Stimulated activated naive CD8-positive, alpha-beta T cell treated with anti-CD3 and anti-CD28 coated beads, Interleukin-15, amount 100 ng/mL, for 72 hours (primary cell): Measurements from ENCODE around the gene TEX52.
A peak's percentile ranks its signal among the peaks of the same experiment; 100 is the strongest.

Source experiments
- ATAC-seq: fragments of 150-1000 bp; cut with Tn5 transposase; 2 replicates; pipeline ENCODE4 v1.10.0; 2021; ENCODE audit warnings: mild to moderate bottlenecking, moderate library complexity
- DNase-seq, 2 donors: peaks; one replicate each; pipeline ENCODE4 v3.0.0; 2021 to 2022
- H3K27ac Mint-ChIP-seq, 2 donors: one replicate each; pipeline ENCODE4 v1.8.0; 2022; ENCODE audit warnings: mild to moderate bottlenecking in 2 of 2, mixed read lengths in 2 of 2, moderate library complexity in 2 of 2
- H3K27me3 Mint-ChIP-seq: one replicate; pipeline ENCODE4 v1.8.0; 2022; ENCODE audit warnings: mixed read lengths
- H3K4me1 Mint-ChIP-seq: one replicate; pipeline ENCODE4 v1.8.0; 2022; ENCODE audit warnings: mild to moderate bottlenecking, mixed read lengths
- H3K4me3 Mint-ChIP-seq, 2 donors: one replicate each; pipeline ENCODE4 v1.8.0; 2022; ENCODE audit warnings: mild to moderate bottlenecking in 2 of 2, mixed read lengths in 2 of 2, moderate library complexity in 1 of 2
- H3K9me3 Mint-ChIP-seq, 2 donors: one replicate each; pipeline ENCODE4 v1.8.0; 2022; ENCODE audit warnings: mixed read lengths in 2 of 2

Gene TEX52

DNA sequence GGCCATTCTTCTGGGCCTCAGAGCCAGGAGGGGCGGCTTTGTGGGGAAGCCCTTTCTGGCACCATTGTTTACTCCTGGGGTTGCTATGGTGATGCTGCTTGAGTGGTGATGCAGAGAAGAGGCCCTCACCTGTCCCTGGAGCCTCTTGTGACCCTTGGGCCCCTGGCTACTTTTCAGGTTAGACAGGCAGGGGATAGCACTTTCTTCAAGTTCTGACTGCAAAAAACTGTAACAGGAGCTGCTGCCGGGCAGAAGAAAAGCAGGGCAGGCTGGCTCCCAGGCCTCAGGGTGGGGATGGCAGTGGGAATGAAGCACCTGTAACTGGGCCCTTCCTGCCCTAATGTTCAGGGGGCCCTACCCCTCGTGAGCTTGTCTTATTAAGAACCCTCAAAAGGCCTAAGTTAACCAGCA lies at the start of gene TEX52:
TEX52 (minus strand) TSS at position 19 of the 411 bp plus-strand sequence; CDS start at position 6, 13 bp downstream.
- no peaks in the 10 kb centered on the region for H3K27me3 Mint-ChIP-seq
- ATAC-seq (peak; percentile 7), DNase-seq (no peak)
- H3K9me3 Mint-ChIP-seq: no peaks in the 10 kb centered on the region
- H3K27ac Mint-ChIP-seq: peak within 1 kb of the TSS; percentile 54 to 83
- H3K4me1 Mint-ChIP-seq: no peaks in the 10 kb centered on the region
- no peak within 1 kb of the TSS for H3K4me3 Mint-ChIP-seq

- H3K9me3 Mint-ChIP-seq: no peaks in the 10 kb centered on the region
- DNase-seq (no peak), ATAC-seq (no peak)
- H3K4me1 Mint-ChIP-seq: no peaks in the 10 kb centered on the region
- no peak overlapping the region for H3K27ac Mint-ChIP-seq
- H3K27me3 Mint-ChIP-seq: no peaks in the 10 kb centered on the region
- no peak overlapping the region for H3K4me3 Mint-ChIP-seq
Observed at GRCh38 chr12:2904260-2904659, 47.4 kb upstream of the TEX52 start.

DNA sequence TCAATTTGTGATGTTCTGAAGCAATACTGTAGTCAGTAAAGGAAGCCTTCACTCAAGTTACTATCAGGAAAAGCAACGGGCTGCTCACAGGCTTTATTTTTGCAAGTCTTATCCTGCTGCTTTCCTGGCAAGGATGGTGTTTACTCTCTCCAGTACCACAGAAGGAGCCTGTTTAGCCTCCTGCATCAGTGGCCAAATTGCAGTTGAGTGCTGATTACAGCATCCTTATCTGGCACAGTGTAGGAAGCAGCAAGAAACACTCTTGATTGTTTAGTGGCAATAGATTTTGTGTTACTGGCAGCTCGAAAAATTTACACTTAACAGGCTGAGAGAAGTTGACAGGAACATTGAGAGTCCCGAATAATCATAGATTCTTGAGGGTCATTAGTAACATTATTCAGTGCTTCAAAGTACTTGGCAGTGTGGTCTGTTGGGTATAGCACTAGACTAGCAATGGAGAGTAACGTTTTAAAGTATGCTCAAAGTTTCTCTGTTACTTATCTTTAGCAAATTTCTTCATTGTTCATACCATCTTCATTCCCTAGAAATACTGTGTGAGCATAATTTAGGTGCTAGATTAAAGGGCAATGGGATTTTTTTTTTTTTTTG lies 45.5 kb upstream of the TEX52 start:
- no peaks in the 10 kb centered on the region for H3K27me3 Mint-ChIP-seq
- DNase-seq (no peak), ATAC-seq (no peak)
- H3K9me3 Mint-ChIP-seq: no peaks in the 10 kb centered on the region
- no peak overlapping the region for H3K4me3 Mint-ChIP-seq
- H3K27ac Mint-ChIP-seq: no peak overlapping the region
- H3K4me1 Mint-ChIP-seq: no peaks in the 10 kb centered on the region

DNA sequence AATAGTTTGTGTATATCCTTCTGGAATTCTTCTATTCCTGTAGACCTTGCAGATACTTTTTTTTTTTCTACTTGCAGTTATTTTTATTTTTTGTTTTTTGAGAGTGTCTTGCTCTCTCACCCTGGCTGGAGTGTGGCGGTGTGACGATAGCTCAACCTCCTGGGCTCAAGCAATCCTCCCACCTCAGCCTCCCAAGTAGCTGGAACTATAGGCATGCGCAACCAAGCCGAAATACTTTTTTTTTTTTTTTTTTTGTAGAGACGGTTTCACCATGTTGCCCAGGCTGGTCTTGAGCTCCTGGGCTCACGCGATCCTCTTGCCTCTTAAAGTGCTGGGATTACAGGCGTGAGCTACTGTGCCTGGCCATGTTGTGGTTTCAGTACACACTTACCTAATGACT lies 43.8 kb upstream of the TEX52 start:
- no peaks in the 10 kb centered on the region for H3K27me3 Mint-ChIP-seq
- DNase-seq (no peak), ATAC-seq (no peak)
- no peak overlapping the region for H3K27ac Mint-ChIP-seq
- H3K4me3 Mint-ChIP-seq: no peak overlapping the region
- no peaks in the 10 kb centered on the region for H3K9me3 Mint-ChIP-seq
- no peaks in the 10 kb centered on the region for H3K4me1 Mint-ChIP-seq

- no peak overlapping the region for H3K4me3 Mint-ChIP-seq
- H3K27ac Mint-ChIP-seq: no peak overlapping the region
- H3K9me3 Mint-ChIP-seq: no peaks in the 10 kb centered on the region
- ATAC-seq (no peak), DNase-seq (no peak)
- H3K27me3 Mint-ChIP-seq: no peaks in the 10 kb centered on the region
- H3K4me1 Mint-ChIP-seq: peaks cover 6% of the 10 kb centered on the region
Observed at GRCh38 chr12:2897418-2897817, 40.6 kb upstream of the TEX52 start.

GRCh38 chr12:2895511-2895910 lies 38.7 kb upstream of the TEX52 start:
- H3K4me3 Mint-ChIP-seq: no peak overlapping the region
- peaks cover 19% of the 10 kb centered on the region for H3K4me1 Mint-ChIP-seq
- ATAC-seq (no peak), DNase-seq (no peak)
- no peaks in the 10 kb centered on the region for H3K9me3 Mint-ChIP-seq
- no peaks in the 10 kb centered on the region for H3K27me3 Mint-ChIP-seq
- H3K27ac Mint-ChIP-seq: no peak overlapping the region

DNA sequence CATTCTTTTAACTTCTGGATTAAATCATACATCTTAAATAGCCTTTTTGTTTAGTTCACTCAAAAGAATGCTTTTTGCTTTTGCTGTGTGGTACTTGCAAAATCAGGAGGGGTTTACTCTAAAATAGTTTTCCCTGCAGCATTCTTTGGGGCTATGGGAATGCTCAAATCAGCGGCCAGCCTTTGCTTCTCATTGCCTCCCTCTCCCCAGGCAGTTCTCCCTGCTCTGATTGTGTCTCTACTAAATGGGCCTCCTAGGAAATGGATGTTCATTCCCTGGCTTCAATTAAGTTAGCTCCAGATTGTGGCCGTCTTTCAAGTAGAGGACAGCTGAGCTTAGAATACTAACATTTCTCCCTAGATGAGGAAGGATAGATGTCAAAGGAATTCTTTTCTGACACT lies 38.2 kb upstream of the TEX52 start:
- H3K27me3 Mint-ChIP-seq: no peaks in the 10 kb centered on the region
- H3K4me3 Mint-ChIP-seq: no peak overlapping the region
- no peaks in the 10 kb centered on the region for H3K9me3 Mint-ChIP-seq
- no peak for DNase-seq
- H3K27ac Mint-ChIP-seq: no peak overlapping the region
- no peak for ATAC-seq
- H3K4me1 Mint-ChIP-seq: peaks cover 23% of the 10 kb centered on the region

- H3K4me1 Mint-ChIP-seq: peaks cover 36% of the 10 kb centered on the region
- H3K9me3 Mint-ChIP-seq: no peaks in the 10 kb centered on the region
- peak overlapping the region in 1 of 2 donors; percentile 89 for H3K27ac Mint-ChIP-seq
- peak overlapping the region in 1 of 2 donors; percentile 21 for H3K4me3 Mint-ChIP-seq
- no peaks in the 10 kb centered on the region for H3K27me3 Mint-ChIP-seq
- ATAC-seq (no peak), DNase-seq (no peak)
Observed at GRCh38 chr12:2893007-2893406, 36.2 kb upstream of the TEX52 start.

DNA sequence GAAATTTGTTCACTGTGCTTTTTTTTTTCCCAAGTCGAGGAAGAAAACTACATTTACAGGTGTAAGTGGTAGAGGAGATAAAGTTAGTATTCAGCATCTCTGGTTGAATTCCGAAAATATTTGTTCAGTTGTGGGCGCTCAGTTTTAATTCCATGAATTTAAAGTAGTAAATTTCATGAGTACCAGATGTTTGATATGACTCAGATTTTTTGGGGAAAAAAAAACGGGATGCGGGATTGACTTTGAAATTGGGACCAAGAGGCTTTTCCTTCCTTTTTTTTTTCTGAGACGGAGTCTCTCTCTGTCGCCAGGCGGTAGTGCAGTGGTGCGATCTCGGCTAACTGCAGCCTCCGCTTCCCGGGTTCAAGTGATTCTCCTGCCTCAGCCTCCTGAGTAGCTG lies 35.4 kb upstream of the TEX52 start:
- DNase-seq: no peak
- Mint-ChIP-seq H3K4me1 (peaks cover 36% of the 10 kb centered on the region), H3K4me3 (no peak overlapping the region), H3K9me3 (no peaks in the 10 kb centered on the region), H3K27me3 (no peaks in the 10 kb centered on the region), H3K27ac (no peak overlapping the region)
- no peak for ATAC-seq

- Mint-ChIP-seq H3K4me3 (peak overlapping the region; percentile 99), H3K27ac (peak overlapping the region in 1 of 2 donors; percentile 81), H3K9me3 (no peaks in the 10 kb centered on the region), H3K27me3 (no peaks in the 10 kb centered on the region), H3K4me1 (peaks cover 36% of the 10 kb centered on the region)
- DNase-seq (no peak), ATAC-seq (peak; percentile 19)
Observed at GRCh38 chr12:2891240-2892053, 34.6 kb upstream of the TEX52 start.

DNA sequence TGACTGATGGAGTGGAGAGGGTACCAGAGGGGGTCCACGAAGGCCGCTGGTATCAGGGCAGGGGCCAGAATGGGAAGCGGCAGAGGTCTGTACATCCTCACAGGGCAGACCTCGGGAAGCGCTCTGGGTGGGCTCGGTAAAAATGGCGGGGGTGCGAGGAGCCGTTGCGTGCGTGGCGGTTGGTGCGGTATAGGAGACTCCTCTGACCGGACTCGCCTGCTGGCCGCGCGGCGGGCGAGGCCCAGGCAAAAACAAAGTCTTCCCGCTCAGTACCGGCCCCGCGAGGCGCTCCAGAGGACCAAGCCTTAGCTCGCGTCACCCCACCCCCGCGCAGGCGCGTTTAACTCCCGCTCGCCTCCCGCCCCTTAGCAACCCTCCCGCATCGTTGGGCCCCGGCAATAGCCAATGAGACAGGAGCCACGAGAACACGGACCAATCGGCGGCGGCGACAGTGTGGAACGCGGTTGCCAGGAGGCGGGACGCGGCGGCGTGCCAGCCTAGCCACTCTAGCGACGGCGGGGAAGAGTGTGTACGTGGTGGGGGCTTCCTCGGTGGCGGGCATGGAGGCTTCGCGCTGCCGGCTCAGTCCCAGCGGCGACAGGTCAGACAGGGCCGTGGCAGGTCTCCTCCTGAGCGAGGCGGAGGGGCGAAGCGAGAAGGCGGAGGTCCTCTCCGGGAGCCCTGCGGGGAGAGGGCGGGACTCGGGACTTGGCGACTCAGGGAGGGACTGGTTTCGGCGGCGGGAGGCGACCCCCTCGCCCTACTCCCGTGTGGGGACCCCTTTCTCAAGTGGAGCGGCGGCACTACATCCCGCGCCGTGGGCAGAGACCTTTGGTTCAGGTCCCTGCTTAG lies 33.8 kb upstream of the TEX52 start, which contains the start of gene TULP3:
TULP3 (plus strand) TSS at position 504 of the 852 bp plus-strand sequence; CDS start at position 561, 57 bp downstream.
- Mint-ChIP-seq H3K4me1 (peaks cover 36% of the 10 kb centered on the region), H3K27ac (peak within 1 kb of the TSS; percentile 81 to 87), H3K9me3 (no peaks in the 10 kb centered on the region), H3K4me3 (peak within 1 kb of the TSS; percentile 99), H3K27me3 (no peaks in the 10 kb centered on the region)
- DNase-seq (peak; percentile 95 to 97), ATAC-seq (peak; percentile 99)

- no peaks in the 10 kb centered on the region for H3K27me3 Mint-ChIP-seq
- no peak for DNase-seq
- H3K4me3 Mint-ChIP-seq: peak overlapping the region; percentile 99
- H3K4me1 Mint-ChIP-seq: peaks cover 36% of the 10 kb centered on the region
- H3K27ac Mint-ChIP-seq: peak overlapping the region; percentile 2 to 87
- H3K9me3 Mint-ChIP-seq: no peaks in the 10 kb centered on the region
- ATAC-seq: no peak
Observed at GRCh38 chr12:2890001-2890387, 33.2 kb upstream of the TEX52 start.

DNA sequence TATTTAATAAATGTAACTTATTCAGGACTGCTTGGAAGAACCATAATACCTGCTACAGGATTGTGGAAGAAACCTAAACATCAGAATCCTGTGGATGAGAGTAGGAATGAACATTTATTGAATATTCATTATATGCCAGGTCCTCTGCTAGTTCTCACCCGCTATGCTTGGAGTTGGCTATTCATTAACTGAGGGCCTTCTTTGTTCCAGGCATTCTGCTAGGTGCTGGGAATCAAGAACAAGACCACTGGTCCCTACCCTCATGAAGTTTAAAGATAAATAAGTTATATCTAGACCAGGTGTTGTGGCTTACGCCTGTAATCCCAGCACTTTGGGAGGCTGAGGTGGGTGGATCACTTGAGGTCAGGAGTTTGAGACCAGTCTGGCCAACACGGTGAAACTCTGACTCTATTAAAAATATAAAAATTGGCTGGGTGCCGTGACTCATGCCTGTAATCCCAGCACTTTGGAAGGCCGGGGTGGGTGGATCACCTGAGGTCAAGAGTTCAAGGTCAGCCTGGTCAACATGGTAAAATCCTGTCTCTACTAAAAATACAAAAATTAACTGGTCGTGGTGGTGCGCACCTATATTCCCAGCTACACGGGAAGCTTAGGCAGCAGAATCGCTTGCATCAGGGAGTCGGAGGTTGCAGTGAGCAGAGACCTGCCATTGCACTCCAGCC lies 30.1 kb upstream of the TEX52 start:
- ATAC-seq (no peak), DNase-seq (no peak)
- peaks cover 40% of the 10 kb centered on the region for H3K4me1 Mint-ChIP-seq
- H3K27ac Mint-ChIP-seq: no peak overlapping the region
- no peaks in the 10 kb centered on the region for H3K9me3 Mint-ChIP-seq
- H3K4me3 Mint-ChIP-seq: no peak overlapping the region
- H3K27me3 Mint-ChIP-seq: no peaks in the 10 kb centered on the region

DNA sequence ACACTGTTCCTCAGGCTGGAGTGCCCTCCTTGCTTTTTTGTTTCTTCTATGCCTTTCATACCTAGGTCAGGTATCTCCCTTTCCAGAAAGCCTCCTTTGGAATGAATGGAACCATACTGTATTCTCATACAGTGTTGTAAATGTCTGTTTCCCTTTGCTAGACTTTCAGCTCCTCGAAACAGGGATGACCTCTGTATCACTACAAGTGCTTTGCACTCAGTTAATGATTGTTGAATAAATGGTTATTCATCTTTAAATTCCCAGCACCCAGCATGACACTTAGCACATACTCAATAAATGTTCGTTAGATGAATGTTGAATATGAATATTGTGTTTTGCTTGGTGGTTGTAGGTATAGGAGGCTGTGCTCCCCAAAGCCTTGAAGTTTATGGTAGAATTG lies 28.0 kb upstream of the TEX52 start:
- Mint-ChIP-seq H3K27me3 (no peaks in the 10 kb centered on the region), H3K4me1 (peaks cover 24% of the 10 kb centered on the region), H3K9me3 (no peaks in the 10 kb centered on the region), H3K27ac (no peak overlapping the region), H3K4me3 (no peak overlapping the region)
- ATAC-seq (no peak), DNase-seq (no peak)

- Mint-ChIP-seq H3K4me1 (peaks cover 41% of the 10 kb centered on the region), H3K27ac (peak overlapping the region; percentile 19 to 33), H3K9me3 (no peaks in the 10 kb centered on the region), H3K27me3 (no peaks in the 10 kb centered on the region), H3K4me3 (peak overlapping the region; percentile 64 to 99)
- DNase-seq: no peak
- ATAC-seq: no peak
Observed at GRCh38 chr12:2879853-2880252, 23.0 kb upstream of the TEX52 start.
